NCI-H128 (cell line): ENCODE data around the gene ODAD4.
"Not testable (repeated sequence)": the region's sequence is repeated elsewhere in the genome, so short reads cannot be mapped to it uniquely, and the experiment has no call there.

ENCODE experiments used
- DNase-seq: peaks from one replicate; lab custom pipeline; 2025; ENCODE audit not compliant: unreplicated experiment; lab: John Stamatoyannopoulos, UW

Gene ODAD4

GRCh38 chr17:42000413-42001133 lies 70.2 kb downstream of the ODAD4 start:
- DNase-seq, result no peak

DNA sequence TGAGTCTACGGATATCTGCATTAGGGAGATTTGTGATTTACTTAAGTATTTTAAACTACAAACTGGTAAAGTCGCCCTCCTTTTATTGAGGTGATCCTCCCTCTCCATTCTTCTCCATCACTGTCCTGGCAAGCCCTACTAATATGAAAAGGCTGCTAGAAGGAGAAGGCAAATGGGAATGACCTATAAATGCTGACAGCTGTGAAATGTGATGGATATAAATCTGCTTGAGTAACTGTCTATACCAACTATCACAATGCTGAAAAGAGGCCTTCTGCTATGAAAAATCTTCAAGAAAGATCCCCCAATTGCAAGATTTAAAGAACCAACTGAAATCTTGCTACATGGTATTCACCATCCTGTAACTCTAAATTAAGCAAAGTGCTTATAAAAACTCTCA lies 71.3 kb downstream of the ODAD4 start:
- no peak for DNase-seq

DNA sequence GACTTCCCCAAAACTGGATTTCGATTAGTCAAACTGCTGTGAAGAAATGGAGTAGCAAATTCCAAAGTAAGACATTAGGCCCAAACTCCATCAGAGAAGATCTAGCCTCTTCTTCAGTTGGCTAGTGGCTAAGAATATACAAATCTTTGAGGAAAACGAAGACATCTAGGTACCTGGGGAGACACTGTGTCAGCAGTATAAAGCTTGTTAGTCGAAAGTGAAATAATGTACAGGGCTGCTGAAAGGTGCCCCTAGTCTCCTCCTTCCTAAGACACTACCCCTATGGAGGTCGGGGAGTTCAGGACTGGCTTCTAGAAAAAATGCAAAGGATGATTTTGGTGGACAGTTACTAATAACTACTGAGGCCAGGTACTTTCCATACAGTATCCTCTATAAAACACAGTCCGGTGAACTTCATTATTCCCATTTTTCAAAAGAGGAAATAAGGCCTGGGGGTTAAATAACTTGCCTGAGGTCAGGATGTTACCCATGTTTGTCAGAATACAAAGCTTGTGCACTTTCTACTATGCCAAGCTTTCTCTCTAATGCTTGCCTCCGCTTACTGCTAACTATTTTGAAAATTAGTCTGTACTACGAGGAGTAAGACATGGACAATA lies 71.9 kb downstream of the ODAD4 start:
- DNase-seq, result no peak

GRCh38 chr17:42002792-42003301 lies 72.4 kb downstream of the ODAD4 start:
- no peak for DNase-seq

GRCh38 chr17:42005166-42005565 lies 74.7 kb downstream of the ODAD4 start:
- no peak for DNase-seq

DNA sequence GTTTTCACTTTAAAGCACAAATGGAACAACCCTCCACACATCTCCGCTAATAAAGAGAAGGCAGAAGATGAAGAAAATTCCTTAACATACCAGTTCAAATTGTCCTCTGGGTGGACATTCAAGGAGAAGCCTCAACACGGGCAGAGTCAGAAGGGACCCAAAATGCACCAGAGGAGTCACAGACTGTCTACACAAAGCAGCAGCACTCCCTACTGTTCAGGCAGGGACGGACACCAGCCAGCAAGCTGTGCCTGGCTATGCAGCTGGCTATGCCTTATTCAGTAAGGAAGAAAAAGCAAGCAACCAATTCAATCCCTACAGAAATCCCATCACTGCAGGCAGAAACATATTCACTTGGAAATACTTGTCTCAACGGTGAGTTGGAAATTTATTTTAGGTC lies 78.8 kb downstream of the ODAD4 start:
- no peak for DNase-seq

GRCh38 chr17:42010266-42010680 lies 79.9 kb downstream of the ODAD4 start:
- DNase-seq, result not testable (repeated sequence)

DNA sequence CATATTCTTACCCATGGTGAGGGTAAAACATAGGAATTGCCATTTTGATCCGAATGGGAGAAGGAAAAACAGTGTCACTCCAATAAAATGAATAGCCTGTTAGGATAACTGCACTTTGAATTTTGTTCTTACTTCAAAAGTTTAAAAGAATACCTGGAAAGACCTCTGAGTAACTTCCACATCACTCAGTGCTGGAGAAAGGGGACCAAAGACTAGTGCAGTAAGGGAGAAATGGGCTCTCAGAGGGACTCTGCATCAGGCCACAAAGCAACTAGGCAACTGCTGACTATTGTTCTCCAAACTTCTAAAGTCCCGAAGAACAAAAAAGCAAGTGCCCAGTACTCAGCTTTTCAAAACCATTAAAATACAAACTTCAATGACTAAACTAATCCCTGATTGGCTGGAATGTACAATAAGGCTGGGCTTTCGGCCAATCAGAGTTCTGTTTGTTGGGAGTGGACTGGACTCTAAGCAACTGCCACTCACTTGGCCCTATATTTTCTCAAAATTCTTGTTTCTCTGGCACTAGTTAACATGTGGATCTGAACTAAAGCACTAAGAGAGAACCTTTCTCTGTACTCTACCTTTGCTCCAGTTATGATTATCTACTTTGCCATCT lies 80.6 kb downstream of the ODAD4 start:
- DNase-seq, result no peak

DNA sequence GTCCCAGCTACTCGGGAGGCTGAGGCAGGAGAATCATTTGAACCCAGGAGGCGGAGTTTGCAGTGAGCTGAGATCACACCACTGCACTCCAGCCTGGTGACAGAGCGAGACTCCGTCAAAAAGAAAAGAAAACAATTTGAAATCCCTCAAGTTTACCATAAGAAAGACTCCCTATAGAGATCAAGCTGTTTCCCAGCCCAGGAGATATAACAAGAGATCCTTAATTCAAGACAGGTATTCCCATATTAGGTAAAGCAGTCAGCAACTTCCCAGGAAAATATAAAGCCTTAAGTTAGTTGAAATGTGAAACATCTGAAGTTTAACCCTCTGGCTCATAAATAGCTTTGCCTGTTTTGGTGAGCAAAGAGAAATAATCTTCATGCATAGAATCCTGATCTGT lies 81.9 kb downstream of the ODAD4 start:
- DNase-seq, result not testable (repeated sequence)

DNA sequence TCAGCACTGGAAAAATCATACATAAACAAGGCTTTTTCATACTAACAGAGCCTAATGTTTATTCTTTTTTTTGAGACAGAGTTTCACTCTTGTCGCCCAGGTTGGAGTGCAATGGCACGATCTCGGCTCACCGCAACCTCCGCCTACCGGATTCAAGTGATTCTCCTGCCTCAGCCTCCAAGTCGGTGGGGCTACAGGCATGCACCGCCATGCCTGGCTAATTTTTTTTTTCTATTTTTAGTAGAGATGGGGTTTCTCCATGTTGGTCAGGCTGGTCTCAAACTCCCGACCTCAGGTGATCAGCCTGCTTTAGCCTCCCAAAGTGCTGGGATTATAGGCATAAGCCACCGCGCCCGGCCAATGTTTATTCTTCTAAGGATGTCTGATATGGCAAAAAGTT lies 83.3 kb downstream of the ODAD4 start:
- DNase-seq, result not testable (repeated sequence)
